Smooth muscle cell (in vitro differentiated cells): Measurements from ENCODE around the gene SNRPA. TPM values are rescaled to one million over a fixed set of nuclear protein-coding genes. Genes with fewer than 3 reads are reported as not detected.

ENCODE experiments used
- DNase-seq: peaks from one replicate; lab custom pipeline; 2025; ENCODE audit not compliant: unreplicated experiment; lab: John Stamatoyannopoulos, UW
- H2AFZ ChIP-seq: fragments of 200-600 bp; sonication (generic); 2 replicates; pipeline ENCODE4 v1.6.0; 2016; ENCODE audit warnings: antibody characterized with exemption, low read depth, mild to moderate bottlenecking
- H3F3A ChIP-seq: fragments of 200-600 bp; sonication (generic); 2 replicates; pipeline ENCODE4 v1.6.0; 2017; ENCODE audit warnings: antibody characterized with exemption, low read depth
- H3K27ac ChIP-seq: fragments of 200-600 bp; sonication (generic); 2 replicates; pipeline ENCODE4 v1.5.1; 2016; ENCODE audit warnings: low read depth, mild to moderate bottlenecking
- H3K27me3 ChIP-seq: fragments of 200-600 bp; sonication (generic); 2 replicates; pipeline ENCODE4 v1.6.1; 2016; ENCODE audit warnings: low read depth, mild to moderate bottlenecking
- H3K36me3 ChIP-seq: fragments of 200-600 bp; sonication (generic); 2 replicates; pipeline ENCODE4 v1.5.1; 2016; ENCODE audit warnings: low read depth
- H3K4me1 ChIP-seq: fragments of 200-600 bp; sonication (generic); 2 replicates; pipeline ENCODE4 v1.5.1; 2016; ENCODE audit warnings: low read depth
- H3K4me2 ChIP-seq: fragments of 200-600 bp; sonication (generic); 2 replicates; pipeline ENCODE4 v1.6.0; 2016; ENCODE audit warnings: mild to moderate bottlenecking
- H3K4me3 ChIP-seq: fragments of 200-600 bp; sonication (generic); 2 replicates; pipeline ENCODE4 v1.5.1; 2016; ENCODE audit warnings: mild to moderate bottlenecking
- H3K79me2 ChIP-seq: fragments of 200-600 bp; sonication (generic); 2 replicates; pipeline ENCODE4 v1.6.0; 2016; ENCODE audit warnings: low read depth, mild to moderate bottlenecking
- H3K9ac ChIP-seq: fragments of 200-600 bp; sonication (generic); 2 replicates; pipeline ENCODE4 v1.6.0; 2016; ENCODE audit warnings: low read depth
- H3K9me3 ChIP-seq: fragments of 200-600 bp; sonication (generic); replicated peaks from 2 replicates; pipeline ENCODE4 v1.5.1; 2016; ENCODE audit warnings: low read depth
- H4K20me1 ChIP-seq: fragments of 200-600 bp; sonication (generic); 2 replicates; pipeline ENCODE4 v1.6.0; 2016; ENCODE audit warnings: low read depth
- CTCF ChIP-seq: fragments of 200-600 bp; sonication (generic); IDR thresholded peaks from 2 replicates; pipeline ENCODE4 v1.5.1; 2017; ENCODE audit warnings: borderline replicate concordance, mild to moderate bottlenecking, antibody characterized with exemption; ENCODE audit not compliant: insufficient read depth, poor library complexity, severe bottlenecking
- WGBS: methylation state at CpG from one replicate; pipeline ENCODE4 v1.1.7; 2016; ENCODE audit warnings: low lambda C conversion rate; 5-methylcytosine and 5-hydroxymethylcytosine counted together
- polyA plus RNA-seq: library from polyadenylated mRNA; unstranded; fragments of >200 nt; fragmentation: Nextera tagmentation; extraction: Ambion mirVana; gene quantifications from 2 replicates; pipeline ENCODE4 v1.2.1, GENCODE V29; 2016
- total RNA-seq: library from RNA; depleted of rRNA; stranded (reverse); fragments of >200 nt; gene quantifications from 2 replicates; pipeline ENCODE4 v1.2.3, GENCODE V29; 2014

Gene SNRPA
- total and polyA plus RNA-seq, 2 experiments from 2014 or later, result 30.3 to 87.7 TPM

GRCh38 chr19:40802300-40803169 lies 51.5 kb downstream of the SNRPA start:
- TF ChIP-seq CTCF, result no peak
- H3K4me3 ChIP-seq, result peak overlapping the region; percentile 7
- peak overlapping the region; percentile 19 for H3K4me2 ChIP-seq
- no peaks in the 10 kb centered on the region for H3K36me3 ChIP-seq
- 73% methylated on average over 11 of the region's 11 CpGs for WGBS
- H3K27ac ChIP-seq, result no peak overlapping the region
- H3K9me3 ChIP-seq, result no peaks in the 10 kb centered on the region
- DNase-seq, result no peak
- no peak overlapping the region for H2AFZ ChIP-seq
- peaks cover 22% of the 10 kb centered on the region for H3F3A ChIP-seq
- H3K4me1 ChIP-seq, result peaks cover 27% of the 10 kb centered on the region
- peaks cover 78% of the 10 kb centered on the region for H4K20me1 ChIP-seq
- H3K9ac ChIP-seq, result no peak overlapping the region
- peaks cover 69% of the 10 kb centered on the region for H3K79me2 ChIP-seq
- no peaks in the 10 kb centered on the region for H3K27me3 ChIP-seq

GRCh38 chr19:40803170-40803856 lies 52.3 kb downstream of the SNRPA start:
- no peak overlapping the region for H3K4me2 ChIP-seq
- no peaks in the 10 kb centered on the region for H3K27me3 ChIP-seq
- no peaks in the 10 kb centered on the region for H3K9me3 ChIP-seq
- DNase-seq, result no peak
- H3K36me3 ChIP-seq, result no peaks in the 10 kb centered on the region
- H3K4me3 ChIP-seq, result no peak overlapping the region
- peaks cover 22% of the 10 kb centered on the region for H3F3A ChIP-seq
- no peak overlapping the region for H3K9ac ChIP-seq
- H4K20me1 ChIP-seq, result peaks cover 85% of the 10 kb centered on the region
- WGBS, result 81% methylated on average over 9 of the region's 9 CpGs
- H3K27ac ChIP-seq, result no peak overlapping the region
- peaks cover 27% of the 10 kb centered on the region for H3K4me1 ChIP-seq
- no peak for TF ChIP-seq CTCF
- H2AFZ ChIP-seq, result no peak overlapping the region
- H3K79me2 ChIP-seq, result peaks cover 69% of the 10 kb centered on the region

- H3K27ac ChIP-seq, result no peak overlapping the region
- TF ChIP-seq CTCF, result no peak
- no peak overlapping the region for H2AFZ ChIP-seq
- H3K4me1 ChIP-seq, result peaks cover 27% of the 10 kb centered on the region
- H3K79me2 ChIP-seq, result peaks cover 68% of the 10 kb centered on the region
- H3K9ac ChIP-seq, result no peak overlapping the region
- H3F3A ChIP-seq, result peaks cover 22% of the 10 kb centered on the region
- no peak overlapping the region for H3K4me3 ChIP-seq
- 92% methylated on average over 6 of the region's 6 CpGs for WGBS
- peaks cover 93% of the 10 kb centered on the region for H4K20me1 ChIP-seq
- H3K9me3 ChIP-seq, result no peaks in the 10 kb centered on the region
- DNase-seq, result no peak
- H3K4me2 ChIP-seq, result no peak overlapping the region
- no peaks in the 10 kb centered on the region for H3K36me3 ChIP-seq
- no peaks in the 10 kb centered on the region for H3K27me3 ChIP-seq
Measured at GRCh38 chr19:40803857-40804782, 53.1 kb downstream of the SNRPA start.
